Stimulated activated CD4-positive, alpha-beta T cell treated with anti-CD3 and anti-CD28 coated beads, Interleukin-2, amount 100 ng/mL, for 4 hours (primary cell): ENCODE measurements around the gene LDLRAD4.
A peak's percentile ranks its signal among the peaks of the same experiment; 100 is the strongest.

ENCODE experiments used
- DNase-seq: peaks from one replicate; pipeline ENCODE4 v3.0.0-alpha.2; 2020; ENCODE audit warnings: low read depth

Gene LDLRAD4

DNA sequence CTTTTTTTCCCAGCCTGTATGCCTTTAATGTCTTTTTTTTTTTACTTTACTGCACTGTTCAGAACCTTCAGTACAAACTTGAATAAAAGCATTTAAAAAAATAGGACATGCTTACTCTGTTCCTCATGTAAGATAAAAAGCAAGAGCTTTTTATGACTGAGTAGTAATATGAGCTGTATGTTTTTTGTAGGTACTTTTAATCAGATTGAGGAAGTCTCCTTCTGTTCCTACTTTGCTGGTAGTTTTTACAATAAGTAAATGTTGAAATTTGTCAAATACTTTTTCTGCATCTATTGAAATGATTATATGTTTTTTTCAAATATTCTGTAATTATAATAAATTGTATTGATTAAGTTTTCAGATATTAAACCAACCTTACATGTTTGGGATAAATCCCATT is 318.0 kb downstream of the LDLRAD4 start:
- no peak for DNase-seq

DNA sequence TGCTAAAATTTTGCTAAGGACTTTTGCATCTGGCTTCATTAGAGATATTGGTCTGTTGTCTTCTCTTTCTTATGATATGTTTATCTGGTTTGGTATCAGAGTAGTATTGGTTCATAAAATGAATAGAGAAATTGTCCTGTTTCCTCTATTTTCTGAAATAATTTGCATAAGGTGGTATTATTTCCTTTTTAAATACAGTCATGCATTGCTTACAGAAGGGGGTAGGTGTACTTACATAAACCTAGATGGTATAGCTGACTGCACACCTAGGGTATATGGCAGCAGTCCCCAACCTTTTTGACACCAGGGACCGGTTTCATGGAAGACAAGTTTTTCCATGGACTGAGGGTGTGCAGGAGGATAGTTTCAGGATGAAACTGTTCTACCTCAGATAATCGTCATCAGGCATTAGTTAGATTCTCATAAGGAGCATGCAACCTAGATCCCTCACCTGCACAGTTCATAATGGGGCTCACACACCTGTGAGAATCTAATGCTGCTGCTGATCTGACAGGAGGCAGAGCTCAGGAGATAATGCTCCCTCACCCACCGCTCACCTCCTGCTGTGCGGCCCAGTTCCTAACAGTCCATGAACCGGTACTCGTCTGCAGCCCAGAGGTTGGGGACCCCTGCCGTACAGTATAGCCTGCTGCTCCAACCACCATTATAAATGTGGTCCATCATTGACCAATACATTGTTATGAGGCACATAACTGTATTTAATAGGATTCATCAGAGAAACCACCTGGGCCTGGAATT is 318.6 kb downstream of the LDLRAD4 start:
- DNase-seq = no peak

DNA sequence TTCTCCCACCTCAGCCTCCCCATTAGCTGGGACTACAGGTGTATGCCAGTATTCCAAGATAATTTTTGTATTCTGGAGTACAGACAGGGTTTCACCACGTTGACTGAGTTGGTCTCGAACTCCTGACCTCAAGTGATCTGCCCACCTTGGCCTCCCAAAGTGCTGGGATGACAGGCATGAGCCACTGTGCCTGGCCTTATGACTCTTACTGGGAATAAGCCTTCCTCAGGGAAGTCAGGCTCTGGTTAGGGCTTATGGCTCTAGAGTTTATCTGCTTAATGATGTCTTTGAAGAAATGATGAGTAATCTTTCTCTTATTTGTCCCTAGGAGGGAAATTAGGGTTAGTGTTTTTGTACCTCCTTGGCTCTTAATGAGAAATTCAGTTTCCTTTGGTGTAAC is 320.1 kb downstream of the LDLRAD4 start:
- DNase-seq = no peak

DNA sequence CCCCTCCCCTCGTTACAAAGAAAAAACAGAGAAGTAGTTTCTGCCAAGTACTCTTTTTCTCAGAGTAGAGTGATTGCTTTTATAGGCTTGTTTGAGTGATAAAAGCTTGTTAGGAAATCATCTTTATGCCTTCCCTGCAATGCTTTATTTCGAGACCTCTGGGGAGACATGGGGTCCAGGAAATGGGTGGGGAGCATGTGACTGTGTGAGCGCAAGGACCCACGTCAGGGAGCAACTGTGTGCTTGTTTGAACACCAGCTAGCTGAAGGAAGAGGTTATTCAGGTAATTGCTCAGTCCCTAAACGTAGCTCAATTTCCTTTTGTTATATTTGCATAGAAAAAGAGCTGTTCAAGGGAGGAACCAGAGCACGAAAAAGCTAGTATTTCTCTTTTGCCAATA is 320.5 kb downstream of the LDLRAD4 start:
- peak; percentile 7 for DNase-seq

DNA sequence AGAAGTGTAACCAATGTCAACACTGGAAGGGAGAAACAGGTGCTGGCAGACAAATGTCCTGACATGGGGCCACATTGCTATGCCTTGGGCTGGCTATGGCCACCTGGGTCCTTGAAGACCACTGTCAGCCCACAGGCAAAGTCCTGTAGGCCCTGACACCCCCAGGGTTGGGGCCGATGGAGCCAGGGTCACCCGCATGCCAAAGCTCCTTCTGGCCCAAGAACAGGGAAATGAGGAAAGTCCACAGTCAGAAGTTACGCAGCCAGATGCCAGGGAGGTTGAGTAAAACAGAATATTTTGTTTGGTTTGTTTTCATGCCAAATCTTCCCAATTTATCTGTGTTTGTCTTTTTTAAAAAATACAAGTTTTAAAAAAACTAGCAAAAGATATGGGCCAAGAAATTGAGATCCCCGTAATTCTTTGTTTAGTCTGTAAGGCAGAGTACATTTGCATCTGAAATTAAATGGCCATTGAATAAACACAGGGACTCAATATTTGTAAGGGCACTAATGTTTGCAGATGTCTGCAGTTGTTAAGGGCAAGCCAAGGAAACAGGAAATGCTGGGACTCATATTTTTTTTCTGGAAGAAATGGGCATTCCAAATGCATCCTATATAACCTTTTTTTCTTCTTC is 321.4 kb downstream of the LDLRAD4 start:
- DNase-seq = no peak

DNA sequence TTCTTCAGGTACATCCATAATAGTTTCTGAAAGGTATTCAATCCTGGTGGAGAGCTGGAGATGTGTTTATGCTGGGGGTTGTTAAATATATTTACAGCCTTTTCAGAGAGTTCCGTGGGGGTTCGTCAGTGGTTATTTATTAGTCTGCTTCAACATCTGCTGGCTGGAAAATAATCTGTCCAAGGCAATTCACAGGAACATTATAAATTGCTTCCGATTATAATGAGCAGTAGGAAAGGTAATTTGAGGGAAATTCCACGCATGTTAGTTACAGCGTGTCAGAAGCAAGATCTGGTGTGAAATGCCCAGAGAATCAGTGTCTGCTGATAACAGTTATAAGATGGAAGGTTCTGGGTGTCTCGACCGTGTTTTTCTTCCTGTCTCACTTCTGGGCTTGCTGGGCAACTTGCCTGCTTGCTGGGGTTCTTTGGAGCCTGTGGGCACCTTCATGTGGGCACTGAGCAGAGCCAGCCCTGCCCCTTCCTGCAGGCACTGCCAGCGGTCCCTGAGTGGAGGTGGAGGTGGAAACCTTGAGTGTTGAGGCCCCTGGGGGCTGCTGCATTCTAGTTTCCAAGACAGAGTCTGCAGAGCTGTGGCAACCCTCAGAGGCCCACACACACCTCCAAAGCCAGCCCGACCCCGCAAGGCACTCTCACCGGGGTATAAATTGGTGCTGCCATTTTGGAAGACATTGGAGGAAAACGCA is 322.1 kb downstream of the LDLRAD4 start:
- peak; percentile 3 for DNase-seq

DNA sequence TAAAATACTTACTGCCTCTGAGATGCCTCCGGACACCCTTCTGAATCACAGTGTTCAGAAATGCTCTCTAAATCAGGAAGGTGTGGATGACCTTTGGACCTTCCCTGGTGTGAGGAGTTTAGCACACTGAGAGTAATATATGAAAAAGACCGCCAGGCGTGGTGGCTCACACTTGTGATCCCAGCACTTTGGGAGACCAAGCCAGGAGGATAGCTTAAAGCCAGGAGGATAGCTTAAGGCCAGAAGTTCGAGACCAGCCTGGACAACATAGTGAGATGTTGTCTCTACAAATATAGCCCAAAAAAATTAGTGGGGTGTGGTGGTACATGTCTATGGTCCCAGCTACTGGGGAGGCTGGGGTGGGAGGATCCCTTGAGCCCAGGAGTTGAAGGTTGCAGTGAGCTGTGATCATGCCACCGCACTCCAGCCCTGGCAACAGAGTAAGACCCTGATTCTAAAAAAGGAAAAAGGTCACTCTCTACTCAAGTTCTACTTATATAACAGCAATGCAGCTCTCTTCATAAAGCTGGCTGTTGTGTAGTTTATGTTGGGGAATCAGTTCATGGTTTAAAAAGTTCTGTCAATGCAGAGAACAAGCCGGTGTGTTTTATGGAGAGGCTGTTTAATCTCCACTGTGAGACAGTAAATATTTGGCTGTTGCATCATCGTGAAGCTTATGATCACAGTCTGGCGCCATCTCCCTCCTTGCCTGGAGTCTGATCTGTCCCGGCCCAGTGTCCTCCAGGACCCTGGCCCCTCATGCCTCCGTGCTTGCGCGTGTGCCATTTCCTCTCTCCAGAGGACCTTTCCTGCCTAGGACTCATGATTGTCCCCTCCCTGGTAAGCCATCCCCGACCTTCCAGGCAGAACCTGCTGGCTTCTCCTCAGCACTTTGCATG is 323.3 kb downstream of the LDLRAD4 start:
- DNase-seq = no peak

DNA sequence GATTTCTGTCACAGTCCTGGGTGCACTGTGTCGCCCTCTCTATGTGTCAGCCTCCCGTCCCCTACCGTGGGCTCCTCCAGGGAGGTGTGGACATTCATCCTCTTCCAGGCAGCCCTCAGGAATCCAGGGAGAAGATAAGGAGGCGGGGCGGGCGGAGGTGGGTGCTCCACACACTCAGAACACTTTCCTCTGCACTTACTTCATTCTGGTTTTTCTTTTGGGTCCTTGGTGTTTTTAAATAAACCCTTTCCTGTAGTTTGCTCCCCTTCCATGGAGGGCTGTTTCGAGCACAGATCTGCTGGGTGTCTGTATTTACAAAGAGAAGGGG is 323.9 kb downstream of the LDLRAD4 start:
- no peak for DNase-seq

DNA sequence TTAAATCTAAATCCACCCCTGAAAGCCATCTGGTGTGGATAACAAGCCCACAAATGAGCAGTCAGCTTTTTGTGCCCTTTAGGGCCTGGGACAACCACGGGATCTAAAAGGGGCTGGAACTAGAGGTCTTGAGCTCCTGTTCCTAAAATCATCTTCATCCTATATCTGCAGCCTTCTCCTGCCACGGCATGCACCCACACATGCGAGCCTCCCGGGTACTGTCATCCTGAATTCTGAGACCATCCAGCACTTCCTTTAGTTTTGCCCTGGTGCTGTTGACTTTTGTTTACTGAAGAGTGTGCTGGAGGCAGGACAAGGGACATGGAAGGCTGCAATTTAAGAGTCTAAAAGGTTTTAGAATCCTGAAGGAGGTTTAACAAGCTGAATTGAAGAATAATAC is 324.6 kb downstream of the LDLRAD4 start:
- no peak for DNase-seq

DNA sequence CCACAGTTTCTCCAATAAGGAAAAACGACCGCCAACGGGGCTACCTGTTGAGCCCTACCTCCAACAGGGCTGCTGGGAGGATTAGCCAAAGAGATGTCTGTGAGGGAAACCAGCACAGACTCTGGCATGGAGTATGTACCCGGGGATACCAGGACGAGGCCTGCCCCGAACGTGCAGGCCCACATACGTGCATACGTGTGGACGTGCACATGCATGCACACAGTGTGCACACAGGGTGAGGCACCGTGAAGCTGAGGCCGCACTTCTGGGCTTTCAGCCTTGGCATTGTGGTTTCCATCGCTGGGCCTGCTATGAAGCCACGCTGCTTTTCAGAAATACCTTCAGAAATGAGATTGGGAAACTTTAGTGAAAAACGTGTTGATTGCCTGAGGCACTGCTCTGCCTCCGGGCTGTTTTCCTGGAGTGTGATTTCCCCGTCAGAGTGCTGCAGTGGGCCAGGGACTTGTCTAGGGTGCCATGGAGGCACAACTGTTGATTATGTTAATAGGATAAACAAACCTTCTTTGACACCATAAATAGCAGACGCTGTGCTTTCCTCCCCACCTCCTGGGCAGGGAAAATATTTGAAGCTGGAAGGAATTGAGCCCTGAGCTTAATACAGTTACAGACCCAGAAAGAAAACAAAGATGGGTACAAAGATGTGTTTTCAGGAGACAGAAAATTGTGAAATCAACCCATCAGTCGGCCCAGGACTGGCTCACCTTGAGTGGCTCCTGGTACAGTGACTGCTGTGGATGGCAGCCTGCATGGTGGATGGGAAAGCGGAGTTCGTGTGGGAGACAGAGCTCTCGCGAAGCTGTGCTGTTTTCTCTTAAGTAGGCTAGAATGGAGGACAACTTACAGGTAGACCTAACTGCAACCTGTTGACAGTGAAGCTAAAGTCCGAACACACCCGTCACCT is 325.5 kb downstream of the LDLRAD4 start:
- DNase-seq = no peak

DNA sequence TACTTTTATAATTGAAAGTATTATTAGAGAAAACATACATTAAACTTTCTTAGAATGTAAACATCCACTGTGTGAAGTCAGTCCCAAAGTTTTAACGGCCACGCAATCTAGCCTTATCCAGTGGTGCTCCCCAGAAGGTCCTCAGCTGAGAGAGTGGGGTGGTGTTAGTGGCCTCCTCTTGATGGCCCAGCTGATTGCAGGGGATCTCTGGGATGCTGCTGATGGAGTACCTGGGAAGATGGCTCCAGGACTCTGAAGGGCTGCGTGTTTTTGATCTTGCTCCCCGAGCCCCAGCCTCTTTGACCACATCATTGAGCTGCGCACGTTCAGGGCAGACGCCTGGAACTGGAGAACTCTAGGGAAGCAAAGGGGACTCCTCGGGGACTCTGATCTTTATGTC is 326.4 kb downstream of the LDLRAD4 start:
- DNase-seq = no peak

DNA sequence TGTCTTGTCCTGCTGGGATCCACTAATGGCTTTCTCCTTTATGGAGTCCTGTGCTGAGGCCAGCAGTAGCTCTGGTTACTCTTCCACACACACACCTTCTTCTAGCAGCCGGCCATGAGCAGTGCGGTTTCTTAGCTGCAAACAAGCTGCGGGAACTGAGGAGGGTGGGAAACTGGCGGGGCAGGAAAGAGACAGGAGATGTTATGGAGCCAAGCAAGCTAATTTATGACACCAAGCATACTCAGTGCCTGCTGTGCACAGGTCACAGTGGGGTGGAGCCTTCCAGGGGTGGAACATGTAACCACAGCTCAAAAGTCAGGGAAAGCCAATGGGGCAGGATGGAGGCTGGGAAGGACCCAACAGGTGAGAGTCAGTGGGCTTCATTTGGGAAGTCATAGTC is 327.0 kb downstream of the LDLRAD4 start:
- no peak for DNase-seq

DNA sequence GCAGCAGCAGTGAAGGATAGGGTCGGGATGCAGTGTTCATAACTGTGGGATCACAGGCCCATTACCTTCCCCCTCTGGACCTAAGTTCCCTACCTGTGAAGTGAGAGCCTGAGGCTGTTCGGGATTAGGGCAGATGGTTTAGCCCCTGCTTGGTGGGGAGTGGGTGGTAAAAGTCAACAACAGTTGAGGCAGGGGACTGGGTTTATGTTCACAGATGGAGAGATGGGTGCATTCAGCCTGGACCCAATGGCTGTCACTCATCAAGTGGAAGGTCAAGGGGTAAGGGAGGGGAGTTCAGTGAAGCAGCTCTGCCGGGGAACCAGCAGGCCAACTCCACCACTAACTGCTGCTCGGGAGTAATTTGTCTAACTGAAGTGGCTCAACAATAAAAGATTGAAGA is 327.4 kb downstream of the LDLRAD4 start:
- DNase-seq = no peak

DNA sequence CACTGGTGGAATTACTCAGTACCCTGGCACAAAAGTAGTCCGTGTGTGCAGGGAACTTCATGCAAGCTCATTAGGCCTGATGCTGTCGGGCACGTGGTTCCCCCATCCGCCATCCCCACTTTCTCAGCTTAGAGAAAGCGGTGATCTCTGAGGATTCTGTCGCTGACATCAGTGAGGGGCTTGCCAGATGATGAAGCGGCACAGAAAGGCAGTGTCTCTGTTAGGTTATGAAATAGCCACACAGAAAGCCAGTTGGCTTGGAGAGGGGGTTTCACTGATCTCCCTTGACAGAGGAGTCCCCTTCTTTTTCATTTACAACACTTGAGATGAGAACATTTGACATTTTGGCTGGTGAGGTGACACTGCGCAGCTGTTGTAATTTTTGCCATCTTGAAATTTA is 328.1 kb downstream of the LDLRAD4 start:
- no peak for DNase-seq

DNA sequence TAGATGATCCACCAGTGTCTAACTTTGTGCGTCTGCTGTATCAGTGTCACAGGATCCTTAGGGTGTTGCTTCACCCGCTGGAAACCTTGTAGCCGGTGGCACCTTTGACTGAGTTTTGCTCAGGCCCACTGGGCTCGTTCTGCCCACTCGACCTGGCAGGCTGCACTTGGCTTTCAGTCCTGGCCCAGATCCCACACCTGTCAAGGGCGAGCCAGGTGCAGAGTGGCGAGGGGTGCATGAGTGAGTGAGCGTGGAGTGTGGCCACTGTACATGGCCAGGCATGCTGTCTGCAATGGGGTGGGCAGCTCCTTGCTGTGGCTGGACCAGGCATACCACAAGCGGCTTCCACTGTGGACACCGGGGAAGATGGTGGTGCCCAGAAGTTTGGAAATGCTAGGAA is 328.8 kb downstream of the LDLRAD4 start:
- DNase-seq = no peak

DNA sequence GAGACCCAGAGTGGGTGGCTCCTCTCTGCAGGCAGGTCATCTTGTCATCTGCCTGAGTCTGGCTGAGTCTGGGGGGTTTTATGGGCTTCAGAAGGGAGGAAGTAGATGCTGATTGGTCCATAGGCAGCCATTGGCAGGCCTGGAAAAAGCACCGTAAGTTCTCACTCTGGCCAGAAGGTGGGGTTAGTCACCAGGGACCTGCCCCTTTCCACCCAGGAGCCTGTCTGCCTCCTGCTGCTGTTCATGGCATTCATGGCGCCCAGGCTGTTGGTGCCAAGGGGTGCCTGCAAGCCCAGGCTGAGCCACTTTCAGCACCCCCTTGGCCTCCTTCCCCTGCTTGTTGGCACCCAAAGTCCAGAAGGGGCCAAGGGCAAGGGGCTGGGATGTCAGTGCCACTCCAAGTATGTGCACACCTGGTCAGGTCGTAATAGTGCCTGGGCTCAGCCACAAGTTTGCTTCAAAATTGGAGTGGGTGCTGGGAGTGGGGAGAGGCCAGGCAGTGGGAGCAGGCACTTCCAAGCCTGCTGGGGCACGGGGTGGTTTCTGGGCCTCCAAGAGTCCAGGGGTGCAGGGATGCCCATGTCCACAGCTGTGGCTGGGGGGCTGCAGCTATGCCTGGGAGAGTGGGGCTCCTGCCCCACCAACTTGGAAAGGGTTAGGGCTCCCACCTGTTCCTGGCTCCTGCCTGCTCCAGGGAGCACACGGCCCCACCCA is 329.7 kb downstream of the LDLRAD4 start:
- no peak for DNase-seq

DNA sequence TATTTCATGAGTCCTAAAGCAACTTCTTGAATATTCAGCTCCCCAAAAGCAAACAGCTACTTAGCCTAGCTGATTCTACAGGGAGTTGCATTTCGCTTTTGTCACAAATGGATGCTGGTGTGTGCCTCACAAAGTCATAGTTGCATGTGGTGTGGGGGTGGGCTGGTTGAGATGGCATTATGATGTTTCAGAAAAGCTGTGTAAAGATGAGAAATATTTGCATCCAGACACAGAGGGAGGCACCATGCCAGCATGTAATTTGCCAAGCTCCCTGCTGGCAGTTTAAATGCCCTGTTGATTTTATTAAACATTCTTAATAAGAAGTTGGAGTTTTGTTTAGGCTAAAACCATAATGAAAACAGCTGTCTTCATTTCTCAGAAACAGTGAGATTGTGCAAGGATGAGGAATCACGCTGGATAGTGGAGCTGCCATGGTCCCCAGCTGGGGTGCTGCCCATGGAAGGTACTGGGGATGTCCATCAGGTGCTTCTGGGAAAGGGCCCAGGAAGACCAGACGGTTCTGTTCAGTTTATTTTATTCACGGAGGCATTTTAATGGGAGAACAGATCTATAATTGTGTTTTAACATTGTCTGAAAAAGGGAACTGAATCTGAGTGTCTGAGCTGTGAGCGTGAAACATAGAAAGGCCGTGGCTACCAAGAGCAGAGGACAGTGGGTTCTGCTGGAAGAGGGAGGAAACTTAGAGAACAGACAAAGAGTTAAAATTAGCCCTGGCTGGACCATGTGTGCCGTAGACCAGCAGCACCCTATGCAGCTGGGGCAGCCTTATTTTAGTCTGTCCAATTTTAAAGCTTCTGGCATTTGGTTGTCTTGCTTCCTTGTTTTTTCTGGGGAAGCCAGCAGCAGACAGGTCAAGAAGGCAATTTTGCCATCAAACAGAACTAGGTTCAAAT is 330.7 kb downstream of the LDLRAD4 start:
- DNase-seq = no peak

DNA sequence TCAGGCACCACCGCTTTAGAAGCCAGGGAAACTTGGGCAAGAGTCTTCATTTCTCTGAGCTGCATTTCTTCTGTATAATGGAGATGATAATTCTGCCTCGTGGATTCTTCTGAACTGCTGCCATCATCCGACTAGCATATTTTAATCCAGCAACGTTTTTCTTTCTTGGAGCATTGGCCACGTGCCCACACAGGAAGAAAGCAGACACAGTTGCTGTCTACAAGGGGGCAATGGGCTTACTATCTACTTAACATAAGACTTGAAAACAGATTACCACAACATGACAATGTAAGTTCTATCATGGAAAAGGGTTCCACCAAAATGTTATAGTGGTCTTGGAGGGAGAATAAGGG is 331.3 kb downstream of the LDLRAD4 start:
- no peak for DNase-seq

DNA sequence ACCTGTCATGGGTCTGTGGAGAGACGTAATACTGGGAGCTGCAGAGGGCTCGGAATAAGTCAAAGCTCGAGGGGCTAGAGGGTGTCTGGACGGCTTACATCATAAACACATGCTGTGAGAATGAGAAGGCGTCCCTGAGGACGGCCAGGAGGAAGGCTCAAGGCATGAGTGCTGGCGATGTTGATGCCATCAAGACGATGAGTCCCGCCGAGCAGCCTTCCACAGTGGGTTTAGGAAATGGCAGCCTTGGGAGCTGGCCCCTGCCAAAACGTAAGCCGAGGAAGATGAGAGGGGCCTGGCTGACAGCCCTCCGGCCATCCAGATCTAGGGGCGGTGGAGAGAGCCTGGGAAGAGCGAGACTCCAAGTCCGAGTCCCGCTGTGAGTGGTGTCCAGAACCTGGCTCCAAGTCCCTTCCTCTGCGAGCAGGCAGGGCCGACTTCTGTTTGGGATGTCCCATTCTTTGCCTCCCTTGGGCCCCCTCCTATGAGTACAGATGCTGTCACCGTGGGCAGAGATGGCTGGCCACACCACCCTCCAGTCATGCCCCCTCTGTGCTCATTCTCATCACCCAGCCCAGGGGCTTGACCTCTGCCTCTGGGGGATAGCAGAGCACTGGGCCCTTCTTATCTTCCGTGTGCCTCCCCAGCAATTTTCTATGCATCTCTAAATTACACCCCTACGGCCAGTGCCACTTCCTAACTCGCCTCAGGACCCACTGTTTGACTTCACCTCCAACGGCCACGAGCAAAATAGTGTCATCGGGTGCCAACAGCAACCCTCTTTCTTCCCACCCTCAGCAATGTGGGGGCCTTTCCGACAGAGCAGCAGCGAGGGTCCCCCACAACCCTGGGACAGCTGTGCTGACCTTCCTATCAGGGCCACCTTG is 332.1 kb downstream of the LDLRAD4 start:
- DNase-seq = no peak
